ENCODE results near the gene KLHL10.
A peak's percentile ranks its signal among the peaks of the same experiment; 100 is the strongest.
"Not testable (repeated sequence)": the region's sequence is repeated elsewhere in the genome, so short reads cannot be mapped to it uniquely, and the experiment has no call there.

The KLHL10 gene

GRCh38 chr17:41864836-41865595 lies 27.4 kb downstream of the KLHL10 start, which contains the start of gene KLHL11:
TSS of gene KLHL11 (minus strand) at chr17:41865423. CDS start at chr17:41865370, 53 bp downstream.
- H3K27ac Mint-ChIP-seq = no peak within 1 kb of the TSS
- no peaks in the 10 kb centered on the region for H3K9me3 Mint-ChIP-seq
- ATAC-seq = peak; percentile 95
- no peak within 1 kb of the TSS for H3K4me3 Mint-ChIP-seq
- H3K36me3 Mint-ChIP-seq = peaks cover 42% of the 10 kb centered on the region
- DNase-seq (ENCODE audit: low spot score in 2 of 2) = peak; percentile 77 to 90
- H3K4me1 Mint-ChIP-seq = peaks cover 25% of the 10 kb centered on the region

GRCh38 chr17:41865596-41865893 lies 27.9 kb downstream of the KLHL10 start:
- H3K4me3 Mint-ChIP-seq = no peak overlapping the region
- ATAC-seq = no peak
- H3K4me1 Mint-ChIP-seq = peaks cover 21% of the 10 kb centered on the region
- H3K27ac Mint-ChIP-seq = no peak overlapping the region
- H3K36me3 Mint-ChIP-seq = peaks cover 48% of the 10 kb centered on the region
- no peaks in the 10 kb centered on the region for H3K9me3 Mint-ChIP-seq
- no peak for DNase-seq (ENCODE audit: low spot score in 2 of 2)

DNA sequence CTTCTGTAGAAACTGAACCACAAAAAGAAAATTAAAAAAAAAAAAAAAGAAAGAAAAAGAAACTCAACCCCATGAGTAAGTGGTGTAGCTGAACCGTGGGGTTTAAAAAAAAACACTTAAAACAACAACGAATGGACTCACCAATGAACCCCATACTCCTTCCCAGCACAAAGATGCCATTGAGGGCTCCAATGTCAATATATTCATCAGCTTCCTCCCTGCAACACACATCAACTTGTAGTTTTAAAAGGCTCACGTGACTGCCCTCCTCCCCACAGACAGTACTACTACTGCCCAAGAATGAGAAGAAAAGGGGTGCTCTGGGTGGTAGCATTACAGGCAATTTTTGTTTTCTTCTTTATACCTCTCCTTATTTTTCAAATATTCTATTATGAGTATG lies 30.9 kb downstream of the KLHL10 start:
- peaks cover 78% of the 10 kb centered on the region for H3K36me3 Mint-ChIP-seq
- peak overlapping the region; percentile 85 for H3K27ac Mint-ChIP-seq
- no peaks in the 10 kb centered on the region for H3K9me3 Mint-ChIP-seq
- DNase-seq (ENCODE audit: low spot score in 2 of 2) (no peak), ATAC-seq (no peak)
- H3K4me3 Mint-ChIP-seq = peak overlapping the region; percentile 40
- peaks cover 6% of the 10 kb centered on the region for H3K4me1 Mint-ChIP-seq

DNA sequence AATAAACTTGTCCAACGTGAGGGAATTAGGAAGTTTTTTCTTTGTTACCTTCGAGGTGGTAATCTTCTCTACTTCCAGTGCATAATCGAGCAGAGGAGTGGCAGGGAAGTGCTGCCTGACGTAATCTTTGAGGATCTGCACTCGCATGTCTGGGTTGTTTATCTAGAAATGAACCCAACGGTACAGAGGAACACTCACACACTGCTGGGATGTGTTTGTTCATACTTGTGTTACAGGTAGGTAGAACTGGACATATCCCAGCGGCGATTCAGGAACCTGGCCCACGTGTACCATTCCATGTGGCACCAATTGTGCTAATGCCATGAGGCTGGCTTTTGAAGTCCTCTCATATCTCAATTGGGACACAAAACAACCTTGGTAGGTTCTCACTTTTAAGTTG lies 31.8 kb downstream of the KLHL10 start:
- Mint-ChIP-seq H3K9me3 (no peaks in the 10 kb centered on the region), H3K4me3 (no peak overlapping the region), H3K27ac (peak overlapping the region; percentile 85), H3K4me1 (peaks cover 6% of the 10 kb centered on the region), H3K36me3 (peaks cover 87% of the 10 kb centered on the region)
- no peak for DNase-seq (ENCODE audit: low spot score in 2 of 2)
- ATAC-seq = no peak

DNA sequence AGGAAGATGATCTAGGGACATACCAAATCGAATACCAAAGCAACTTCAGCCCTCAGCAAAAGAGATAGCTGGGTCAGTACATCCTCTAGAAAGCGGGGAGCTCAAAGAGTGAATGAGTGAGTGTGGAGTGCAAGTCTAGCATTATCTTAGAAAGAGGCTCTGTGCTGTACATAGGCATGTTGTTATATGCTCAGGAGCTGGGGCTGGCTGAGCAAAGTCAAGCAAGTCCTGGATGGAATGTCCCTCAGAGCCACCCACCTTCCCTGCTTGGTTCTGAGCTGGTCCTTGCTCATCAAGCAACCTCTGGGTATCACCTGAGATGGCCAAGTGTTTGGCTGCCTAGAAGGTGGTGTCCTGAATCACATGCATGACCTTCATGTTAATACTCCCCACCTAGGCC lies 32.5 kb downstream of the KLHL10 start:
- no peak for ATAC-seq
- Mint-ChIP-seq H3K9me3 (no peaks in the 10 kb centered on the region), H3K27ac (peak overlapping the region; percentile 85), H3K4me3 (no peak overlapping the region), H3K4me1 (peaks cover 6% of the 10 kb centered on the region), H3K36me3 (peaks cover 93% of the 10 kb centered on the region)
- no peak for DNase-seq (ENCODE audit: low spot score in 2 of 2)

- H3K4me3 Mint-ChIP-seq = no peak overlapping the region
- no peaks in the 10 kb centered on the region for H3K9me3 Mint-ChIP-seq
- no peak for DNase-seq (ENCODE audit: low spot score in 2 of 2)
- no peak for ATAC-seq
- H3K36me3 Mint-ChIP-seq = peaks cover 93% of the 10 kb centered on the region
- H3K27ac Mint-ChIP-seq = peak overlapping the region; percentile 85
- H3K4me1 Mint-ChIP-seq = peaks cover 6% of the 10 kb centered on the region
Measured at GRCh38 chr17:41870627-41871026, 33.0 kb downstream of the KLHL10 start.

GRCh38 chr17:41871789-41872188 lies 34.2 kb downstream of the KLHL10 start:
- Mint-ChIP-seq H3K36me3 (peaks cover 96% of the 10 kb centered on the region), H3K4me1 (peaks cover 6% of the 10 kb centered on the region), H3K4me3 (no peak overlapping the region), H3K27ac (peak overlapping the region; percentile 10), H3K9me3 (no peaks in the 10 kb centered on the region)
- DNase-seq (ENCODE audit: low spot score in 2 of 2) = no peak
- no peak for ATAC-seq

DNA sequence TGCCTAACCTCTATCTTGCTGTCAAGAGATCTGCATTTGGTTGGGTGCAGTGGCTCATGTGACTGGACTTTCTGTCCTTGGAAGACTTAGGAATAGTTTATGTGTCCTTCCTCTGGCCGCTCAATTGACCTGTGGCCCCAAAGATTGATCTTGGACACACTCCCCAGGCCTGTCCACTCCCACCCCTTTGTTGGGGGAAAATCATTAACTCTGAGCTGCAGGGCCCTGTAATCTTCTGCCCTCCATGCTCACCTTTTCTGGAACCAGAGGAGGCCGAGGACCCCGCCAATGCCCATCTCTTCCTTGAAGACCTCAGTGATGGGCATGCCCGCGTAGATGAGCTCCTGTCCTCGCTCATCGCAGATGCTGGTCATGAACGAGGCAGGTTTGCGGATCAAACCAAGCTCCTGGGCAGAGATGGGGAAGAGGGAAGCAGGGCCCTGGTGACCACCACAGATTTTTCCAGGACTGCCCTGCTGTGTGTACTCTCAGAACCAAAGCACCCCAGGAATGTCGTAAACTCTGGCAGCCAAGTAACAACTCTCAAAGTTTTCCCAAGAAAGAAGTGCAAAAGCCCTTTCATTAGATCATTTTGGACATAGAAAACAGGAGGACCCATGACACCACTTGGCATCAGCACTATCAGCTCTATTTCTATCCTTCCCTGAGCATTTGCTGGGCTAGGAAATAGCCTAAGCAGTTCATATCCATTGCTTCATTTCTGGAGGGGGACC lies 36.1 kb downstream of the KLHL10 start:
- DNase-seq (ENCODE audit: low spot score in 2 of 2) (no peak), ATAC-seq (no peak)
- Mint-ChIP-seq H3K4me3 (no peak overlapping the region), H3K4me1 (peaks cover 2% of the 10 kb centered on the region), H3K27ac (no peak overlapping the region), H3K36me3 (peaks cover 96% of the 10 kb centered on the region), H3K9me3 (no peaks in the 10 kb centered on the region)

- not testable (repeated sequence) for H3K4me1 Mint-ChIP-seq; H3K27ac Mint-ChIP-seq; H3K9me3 Mint-ChIP-seq; ATAC-seq; DNase-seq (ENCODE audit: low spot score in 2 of 2); H3K4me3 Mint-ChIP-seq
- peaks cover 96% of the 10 kb centered on the region for H3K36me3 Mint-ChIP-seq
Measured at GRCh38 chr17:41874293-41874670, 36.7 kb downstream of the KLHL10 start.

DNA sequence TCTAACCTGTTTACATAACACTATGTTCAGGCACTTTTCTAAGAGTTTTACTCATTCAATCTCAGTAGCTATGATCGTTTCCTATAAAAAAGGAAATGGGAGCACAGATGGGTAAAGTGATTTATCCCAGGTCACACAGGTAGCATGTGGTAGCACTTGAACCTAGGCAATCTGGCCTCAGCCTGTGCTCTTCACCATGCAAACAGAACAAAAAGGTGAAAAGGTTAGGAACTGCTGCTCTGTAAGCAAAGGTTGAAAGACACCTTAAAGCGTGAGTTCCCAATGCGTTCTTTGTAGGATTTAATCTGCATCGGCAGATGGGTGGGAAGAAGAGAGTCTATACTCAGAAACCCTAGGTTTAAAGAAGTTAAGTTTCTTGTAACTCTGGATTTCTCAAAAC lies 42.5 kb downstream of the KLHL10 start:
- ATAC-seq = no peak
- Mint-ChIP-seq H3K4me3 (no peak overlapping the region), H3K36me3 (peaks cover 97% of the 10 kb centered on the region), H3K9me3 (no peaks in the 10 kb centered on the region), H3K4me1 (no peaks in the 10 kb centered on the region), H3K27ac (no peak overlapping the region)
- DNase-seq (ENCODE audit: low spot score in 2 of 2) = no peak

DNA sequence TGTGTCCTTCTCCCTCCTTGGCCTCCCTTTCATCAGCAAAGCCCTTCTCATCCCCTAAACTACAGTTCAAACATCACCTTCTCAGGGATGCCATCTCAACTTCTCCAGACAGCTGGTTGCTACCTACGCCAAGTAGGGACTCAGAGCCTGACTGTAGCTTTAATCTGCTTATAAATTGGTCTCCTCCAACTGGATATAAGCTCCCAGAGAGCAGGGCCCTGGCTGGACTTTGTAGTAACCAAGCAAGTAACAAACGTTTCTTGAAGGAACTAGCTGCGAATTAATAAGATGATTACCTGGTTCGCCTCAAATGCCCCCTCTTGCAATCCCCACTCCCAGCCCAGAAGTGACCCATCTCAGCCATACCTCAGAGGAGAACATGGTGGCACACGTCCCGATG lies 45.1 kb downstream of the KLHL10 start:
- no peak for ATAC-seq
- Mint-ChIP-seq H3K27ac (no peak overlapping the region), H3K4me1 (no peaks in the 10 kb centered on the region), H3K9me3 (no peaks in the 10 kb centered on the region), H3K4me3 (no peak overlapping the region), H3K36me3 (peaks cover 100% of the 10 kb centered on the region)
- DNase-seq (ENCODE audit: low spot score in 2 of 2) = no peak

- DNase-seq (ENCODE audit: low spot score in 2 of 2) (no peak), ATAC-seq (no peak)
- Mint-ChIP-seq H3K9me3 (no peaks in the 10 kb centered on the region), H3K4me1 (no peaks in the 10 kb centered on the region), H3K4me3 (no peak overlapping the region), H3K27ac (no peak overlapping the region), H3K36me3 (peaks cover 100% of the 10 kb centered on the region)
Measured at GRCh38 chr17:41885733-41886132, 48.1 kb downstream of the KLHL10 start.

DNA sequence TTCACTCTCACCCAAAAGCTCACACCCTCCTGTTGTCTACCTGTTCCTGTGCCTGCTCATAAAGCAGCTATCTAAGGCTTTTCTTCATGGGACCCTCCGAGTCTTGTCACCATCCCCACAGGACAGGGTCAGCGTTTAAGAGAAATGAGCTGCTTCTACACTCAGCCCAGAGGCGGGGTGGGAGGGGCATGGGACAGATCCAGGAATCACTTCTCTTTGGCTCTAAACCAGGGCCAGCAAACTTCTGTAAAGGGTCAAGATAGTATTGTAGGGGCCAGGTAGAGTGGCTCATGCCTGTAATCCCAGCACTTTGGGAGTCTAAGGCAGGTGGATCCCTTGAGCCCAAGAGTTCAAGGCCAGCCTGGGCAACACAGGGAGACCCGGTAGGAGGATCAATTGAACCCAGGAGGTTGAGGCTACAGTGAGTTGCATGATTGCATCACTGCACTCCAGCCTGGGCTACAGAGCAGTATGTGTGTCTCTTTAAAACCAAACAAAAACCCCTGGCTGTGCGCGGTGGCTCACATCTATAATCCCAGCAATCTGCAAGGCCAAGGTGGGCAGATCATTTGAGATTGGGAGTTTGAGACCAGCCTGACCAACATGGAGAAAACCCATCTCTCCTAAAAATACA lies 50.8 kb downstream of the KLHL10 start:
- Mint-ChIP-seq H3K4me1 (no peaks in the 10 kb centered on the region), H3K9me3 (no peaks in the 10 kb centered on the region), H3K4me3 (no peak overlapping the region), H3K36me3 (peaks cover 100% of the 10 kb centered on the region), H3K27ac (no peak overlapping the region)
- DNase-seq (ENCODE audit: low spot score in 2 of 2) (no peak), ATAC-seq (no peak)

DNA sequence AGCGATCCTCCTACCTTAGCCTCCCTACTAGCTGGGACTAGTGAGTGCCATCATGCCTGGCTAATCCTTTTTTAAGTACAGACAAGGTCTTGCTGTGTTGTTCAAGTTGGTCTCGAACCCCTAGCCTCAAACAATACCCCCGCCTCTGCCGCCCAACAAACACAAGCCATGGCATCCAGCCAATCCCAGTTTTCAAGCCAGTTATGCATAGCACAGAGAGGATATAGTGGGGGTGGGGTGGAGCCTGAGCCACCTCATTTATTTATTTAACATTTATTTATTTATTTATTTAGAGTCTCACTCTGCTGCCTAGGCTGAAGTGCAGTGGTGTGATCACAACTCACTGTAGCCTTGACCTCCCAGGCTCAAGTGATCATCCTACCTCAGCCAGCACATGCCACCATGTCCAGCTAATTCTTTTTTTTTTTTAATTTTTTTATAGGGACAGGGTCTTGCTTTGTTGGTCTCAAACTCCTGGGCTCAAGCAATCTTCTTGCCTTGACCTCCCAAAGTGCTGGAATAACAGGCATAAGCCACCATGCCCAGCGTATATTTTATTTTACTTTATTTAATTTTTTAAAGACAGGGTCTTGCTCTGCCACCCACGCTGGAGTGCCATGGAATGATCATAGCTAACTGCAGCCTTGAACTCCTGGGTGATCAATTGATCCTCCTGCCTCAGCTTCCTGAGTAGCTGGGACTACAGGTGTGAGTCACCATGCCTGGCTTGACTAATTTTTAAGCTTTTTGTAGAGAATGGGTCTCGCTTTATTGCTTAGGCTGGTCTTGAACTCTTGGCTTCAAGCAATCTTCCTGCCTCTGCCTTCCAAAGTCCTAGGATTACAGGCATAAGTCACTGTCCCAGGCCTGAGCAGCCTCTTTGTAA lies 53.8 kb downstream of the KLHL10 start:
- H3K4me3 Mint-ChIP-seq = no peak overlapping the region
- no peak overlapping the region for H3K27ac Mint-ChIP-seq
- H3K4me1 Mint-ChIP-seq = no peaks in the 10 kb centered on the region
- ATAC-seq = no peak
- H3K36me3 Mint-ChIP-seq = peaks cover 100% of the 10 kb centered on the region
- DNase-seq (ENCODE audit: low spot score in 2 of 2) = no peak
- H3K9me3 Mint-ChIP-seq = no peaks in the 10 kb centered on the region

DNA sequence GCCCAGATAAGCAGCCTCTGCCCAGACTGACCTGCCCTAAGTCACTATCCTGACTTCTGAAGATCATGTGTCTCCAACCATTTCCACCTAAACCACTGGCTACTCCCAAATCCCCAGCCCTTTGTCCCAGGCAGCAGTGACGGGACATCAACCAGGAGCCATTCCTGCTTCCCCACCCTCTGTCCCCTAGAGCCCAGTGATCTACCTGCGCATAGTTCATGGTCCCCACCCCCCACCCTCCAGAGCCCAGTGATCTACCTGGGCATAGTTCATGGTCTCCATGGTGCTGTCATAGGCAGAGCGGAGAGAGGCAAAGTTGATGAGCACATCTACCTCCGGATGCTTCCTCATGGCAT lies 54.4 kb downstream of the KLHL10 start:
- H3K4me3 Mint-ChIP-seq = no peak overlapping the region
- H3K9me3 Mint-ChIP-seq = no peaks in the 10 kb centered on the region
- no peak overlapping the region for H3K27ac Mint-ChIP-seq
- no peaks in the 10 kb centered on the region for H3K4me1 Mint-ChIP-seq
- DNase-seq (ENCODE audit: low spot score in 2 of 2) = no peak
- ATAC-seq = no peak
- H3K36me3 Mint-ChIP-seq = peaks cover 100% of the 10 kb centered on the region
